Ovary (tissue), 3 donors: ENCODE results near the gene FBXW8.

Source experiments
- POLR2A ChIP-seq: fragments of 450-650 bp; IDR thresholded peaks from one replicate; pipeline ENCODE4 v1.6.1; 2017; ENCODE audit warnings: antibody characterized with exemption, mild to moderate bottlenecking, moderate library complexity
- TF ChIP-seq, protein P1 (sequence below), 3 donors: fragments of 450-650 bp in 2 of 3; fragments of 200-600 bp in 1 of 3; IDR thresholded peaks; one replicate each; pipeline versions ENCODE4 v1.5.1 to v1.8.0; 2016 to 2022; ENCODE audit warnings: antibody characterized with exemption in 3 of 3, mild to moderate bottlenecking in 1 of 3
- donor health status: DM: no; HTN: no; CAD: no.

DNA sequence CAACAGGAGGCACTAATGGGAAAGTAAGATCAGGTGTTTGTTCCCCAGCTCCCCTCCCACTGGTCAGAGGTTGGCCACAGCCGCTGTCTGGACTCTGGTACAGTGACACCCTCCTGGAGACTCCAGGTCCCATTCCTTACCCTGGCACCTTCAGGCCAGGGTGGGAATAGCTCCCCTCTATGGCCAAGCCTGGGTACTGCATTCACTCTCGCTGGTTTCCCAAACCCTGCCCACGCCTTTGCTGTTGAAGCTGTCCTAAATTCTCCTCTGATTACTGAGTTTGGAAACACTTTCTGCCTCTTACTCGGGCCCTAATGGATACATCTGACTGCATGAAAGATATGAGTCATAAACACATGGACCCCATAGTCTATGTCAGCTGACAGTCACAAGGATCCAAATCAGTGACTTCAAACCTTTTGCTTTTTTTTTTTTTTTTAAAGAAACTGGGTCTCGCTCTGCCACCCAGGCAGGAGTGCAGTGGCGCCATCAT is 47.4 kb upstream of the FBXW8 start:
- no peak for TF ChIP-seq POLR2A
- TF ChIP-seq, protein P1, sequence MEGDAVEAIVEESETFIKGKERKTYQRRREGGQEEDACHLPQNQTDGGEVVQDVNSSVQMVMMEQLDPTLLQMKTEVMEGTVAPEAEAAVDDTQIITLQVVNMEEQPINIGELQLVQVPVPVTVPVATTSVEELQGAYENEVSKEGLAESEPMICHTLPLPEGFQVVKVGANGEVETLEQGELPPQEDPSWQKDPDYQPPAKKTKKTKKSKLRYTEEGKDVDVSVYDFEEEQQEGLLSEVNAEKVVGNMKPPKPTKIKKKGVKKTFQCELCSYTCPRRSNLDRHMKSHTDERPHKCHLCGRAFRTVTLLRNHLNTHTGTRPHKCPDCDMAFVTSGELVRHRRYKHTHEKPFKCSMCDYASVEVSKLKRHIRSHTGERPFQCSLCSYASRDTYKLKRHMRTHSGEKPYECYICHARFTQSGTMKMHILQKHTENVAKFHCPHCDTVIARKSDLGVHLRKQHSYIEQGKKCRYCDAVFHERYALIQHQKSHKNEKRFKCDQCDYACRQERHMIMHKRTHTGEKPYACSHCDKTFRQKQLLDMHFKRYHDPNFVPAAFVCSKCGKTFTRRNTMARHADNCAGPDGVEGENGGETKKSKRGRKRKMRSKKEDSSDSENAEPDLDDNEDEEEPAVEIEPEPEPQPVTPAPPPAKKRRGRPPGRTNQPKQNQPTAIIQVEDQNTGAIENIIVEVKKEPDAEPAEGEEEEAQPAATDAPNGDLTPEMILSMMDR (IDR thresholded peaks at IDR 0.05): no peak
